ENCODE measurements around the gene HLA-B.
"Not testable (repeated sequence)": the region's sequence is repeated elsewhere in the genome, so short reads cannot be mapped to it uniquely, and the experiment has no call there.

Gene HLA-B

DNA sequence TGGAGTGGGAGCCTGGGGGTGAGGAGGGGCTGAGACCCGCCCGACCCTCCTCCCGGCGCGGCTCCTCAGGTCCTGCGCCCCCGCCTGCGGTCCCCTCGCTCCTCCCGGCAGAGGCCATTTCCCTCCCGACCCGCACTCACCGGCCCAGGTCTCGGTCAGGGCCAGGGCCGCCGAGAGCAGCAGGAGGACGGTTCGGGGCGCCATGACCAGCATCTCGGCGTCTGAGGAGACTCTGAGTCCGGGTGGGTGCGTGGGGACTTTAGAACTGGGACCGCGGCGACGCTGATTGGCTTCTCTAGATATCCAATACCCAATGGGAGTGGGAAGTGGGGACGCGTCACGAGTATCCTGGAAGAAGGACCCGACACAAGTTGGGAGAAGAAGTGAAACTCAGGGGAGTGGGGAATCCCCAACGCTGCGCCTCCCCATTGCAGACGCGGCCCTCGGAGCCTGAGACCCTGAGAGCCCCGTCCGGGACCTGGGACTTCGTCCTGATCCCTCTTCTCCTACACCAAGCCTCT, at the start of gene HLA-B:
HLA-B (minus strand) TSS at position 234 of the 521 bp plus-strand sequence; CDS start at position 213, 21 bp downstream.
- Histone ChIP-seq H3K9me3 (ENCODE audit: low read depth, low read length) (no peaks in the 10 kb centered on the region), H3K36me3 (ENCODE audit: insufficient read depth, low read length) (no peaks in the 10 kb centered on the region), H3K27ac (no peak within 1 kb of the TSS), H3K9ac (ENCODE audit: insufficient read length) (peak within 1 kb of the TSS; percentile 26), H3K4me3 (peak within 1 kb of the TSS; percentile 83)
- TF ChIP-seq FOXP2 (optimal IDR thresholded peaks at IDR 0.05; ENCODE audit: control extremely low read depth, extremely low read length, insufficient read depth), result no peak
- TF ChIP-seq POLR2AphosphoS5 (IDR thresholded peaks at IDR 0.05; ENCODE audit: borderline replicate concordance, low read depth, low read length), result 0 out of 2 replicates have a peak, but pooled peaks have one; percentile 29
- peak; percentile 24 for DNase-seq (ENCODE audit: low read depth, low spot score)

- Histone ChIP-seq H3K27ac (no peak overlapping the region), H3K9me3 (ENCODE audit: low read depth, low read length) (no peaks in the 10 kb centered on the region), H3K9ac (ENCODE audit: insufficient read length) (no peak overlapping the region), H3K36me3 (ENCODE audit: insufficient read depth, low read length) (peaks cover 4% of the 10 kb centered on the region; the same call in 1 of the 2 replicates), H3K4me3 (no peak overlapping the region)
- no peak for DNase-seq (ENCODE audit: low read depth, low spot score)
- TF ChIP-seq FOXP2 (optimal IDR thresholded peaks at IDR 0.05; ENCODE audit: control extremely low read depth, extremely low read length, insufficient read depth), result no peak
- TF ChIP-seq POLR2AphosphoS5 (IDR thresholded peaks at IDR 0.05; ENCODE audit: borderline replicate concordance, low read depth, low read length), result no peak
- no peak for TF ChIP-seq EZH2 (IDR thresholded peaks at IDR 0.05)
Observed at GRCh38 chr6:31405996-31406395, 49.0 kb upstream of the HLA-B start.

GRCh38 chr6:31404061-31404364, 47.0 kb upstream of the HLA-B start:
- DNase-seq (ENCODE audit: low read depth, low spot score); H3K9me3 ChIP-seq (ENCODE audit: low read depth, low read length); H3K36me3 ChIP-seq (ENCODE audit: insufficient read depth, low read length); H3K27ac ChIP-seq: not testable (repeated sequence)
- Histone ChIP-seq H3K4me3 (peak overlapping the region; percentile 92), H3K9ac (ENCODE audit: insufficient read length) (peak overlapping the region; percentile 57)

- H3K4me3 ChIP-seq, result peak within 1 kb of the TSS; percentile 92
- H3K36me3 ChIP-seq (ENCODE audit: insufficient read depth, low read length), result no peaks in the 10 kb centered on the region; the same call in 1 of the 2 replicates
- peak within 1 kb of the TSS; percentile 72 for H3K27ac ChIP-seq
- peak within 1 kb of the TSS; percentile 57 for H3K9ac ChIP-seq (ENCODE audit: insufficient read length)
- peak; percentile 84; the same call in 1 of the 2 replicates for TF ChIP-seq POLR2AphosphoS5 (IDR thresholded peaks at IDR 0.05; ENCODE audit: borderline replicate concordance, low read depth, low read length)
- TF ChIP-seq FOXP2 (optimal IDR thresholded peaks at IDR 0.05; ENCODE audit: control extremely low read depth, extremely low read length, insufficient read depth), result no peak
- DNase-seq (ENCODE audit: low read depth, low spot score), result peak; percentile 52
- no peaks in the 10 kb centered on the region for H3K9me3 ChIP-seq (ENCODE audit: low read depth, low read length)
Observed at GRCh38 chr6:31403283-31404060, 46.5 kb upstream of the HLA-B start, which contains the start of gene MICA. Gene MICA, plus strand, starts transcription at chr6:31403595. Its CDS starts 38 bp downstream, at chr6:31403633.

- DNase-seq (ENCODE audit: low read depth, low spot score), result no peak
- Histone ChIP-seq H3K36me3 (ENCODE audit: insufficient read depth, low read length) (no peaks in the 10 kb centered on the region; the same call in 1 of the 2 replicates), H3K27ac (peak overlapping the region; percentile 72), H3K9me3 (ENCODE audit: low read depth, low read length) (no peaks in the 10 kb centered on the region), H3K4me3 (peak overlapping the region; percentile 92), H3K9ac (ENCODE audit: insufficient read length) (peak overlapping the region; percentile 21)
- TF ChIP-seq POLR2AphosphoS5 (IDR thresholded peaks at IDR 0.05; ENCODE audit: borderline replicate concordance, low read depth, low read length), result no peak
- TF ChIP-seq FOXP2 (optimal IDR thresholded peaks at IDR 0.05; ENCODE audit: control extremely low read depth, extremely low read length, insufficient read depth), result no peak
- TF ChIP-seq EZH2 (IDR thresholded peaks at IDR 0.05), result no peak
Observed at GRCh38 chr6:31402324-31403282, 45.6 kb upstream of the HLA-B start.

GRCh38 chr6:31401403-31401802, 44.4 kb upstream of the HLA-B start:
- H3K4me3 ChIP-seq, result peak overlapping the region; percentile 92
- DNase-seq (ENCODE audit: low read depth, low spot score), result no peak
- H3K9ac ChIP-seq (ENCODE audit: insufficient read length), result peak overlapping the region; percentile 68
- no peaks in the 10 kb centered on the region for H3K9me3 ChIP-seq (ENCODE audit: low read depth, low read length)
- peak overlapping the region; percentile 72 for H3K27ac ChIP-seq
- H3K36me3 ChIP-seq (ENCODE audit: insufficient read depth, low read length), result no peaks in the 10 kb centered on the region; the same call in 1 of the 2 replicates
- TF ChIP-seq EZH2 (IDR thresholded peaks at IDR 0.05) (no peak), POLR2AphosphoS5 (IDR thresholded peaks at IDR 0.05; ENCODE audit: borderline replicate concordance, low read depth, low read length) (no peak), FOXP2 (optimal IDR thresholded peaks at IDR 0.05; ENCODE audit: control extremely low read depth, extremely low read length, insufficient read depth) (no peak)

DNA sequence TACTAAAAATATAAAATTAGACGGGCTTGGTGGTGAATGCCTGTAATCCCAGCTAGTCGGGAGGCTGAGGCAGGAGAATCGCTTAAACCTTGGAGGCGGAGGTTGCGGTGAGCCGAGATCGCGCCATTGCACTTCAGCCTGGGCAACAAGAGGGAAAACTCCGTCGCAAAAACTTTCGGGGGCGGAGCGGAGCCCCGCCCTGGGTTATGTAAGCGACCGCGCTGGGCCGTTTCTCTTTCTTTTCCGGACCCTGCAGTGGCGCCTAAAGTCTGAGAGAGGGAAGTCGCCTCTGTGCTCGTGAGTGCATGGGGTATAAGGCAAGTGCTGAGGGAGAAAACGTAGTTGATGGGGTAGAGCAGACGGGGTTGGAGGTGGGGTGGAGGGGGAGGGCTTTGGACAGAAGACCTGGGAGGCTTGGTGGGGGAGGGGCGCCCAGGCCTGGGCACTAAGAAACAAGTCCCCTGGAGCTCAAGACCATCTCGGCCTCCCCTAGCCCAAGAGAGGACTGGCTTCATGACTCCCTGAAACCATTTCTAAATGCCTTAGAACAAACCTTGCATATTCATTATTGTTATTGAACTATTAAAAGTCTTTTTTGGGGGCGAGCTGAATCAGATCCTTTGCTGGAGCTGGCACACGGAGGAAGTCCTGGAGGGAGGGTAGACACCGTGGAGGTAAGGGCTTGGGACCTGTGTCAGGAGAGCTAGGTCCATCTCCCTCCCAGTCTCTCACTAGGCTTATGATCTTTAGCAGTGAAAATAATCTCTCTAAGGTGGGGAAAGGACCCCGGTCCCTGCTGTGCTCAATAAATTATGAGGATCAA, 43.7 kb upstream of the HLA-B start:
- H3K9ac ChIP-seq (ENCODE audit: insufficient read length), result peak overlapping the region; percentile 68
- H3K9me3 ChIP-seq (ENCODE audit: low read depth, low read length), result no peaks in the 10 kb centered on the region
- peak overlapping the region; percentile 92 for H3K4me3 ChIP-seq
- no peaks in the 10 kb centered on the region; the same call in 1 of the 2 replicates for H3K36me3 ChIP-seq (ENCODE audit: insufficient read depth, low read length)
- H3K27ac ChIP-seq, result peak overlapping the region; percentile 72
- no peak for DNase-seq (ENCODE audit: low read depth, low spot score)
- no peak for TF ChIP-seq EZH2 (IDR thresholded peaks at IDR 0.05)
- TF ChIP-seq POLR2AphosphoS5 (IDR thresholded peaks at IDR 0.05; ENCODE audit: borderline replicate concordance, low read depth, low read length), result peak; percentile 87
- no peak for TF ChIP-seq FOXP2 (optimal IDR thresholded peaks at IDR 0.05; ENCODE audit: control extremely low read depth, extremely low read length, insufficient read depth)

All from SK-N-MC (cell line).